Naive thymus-derived CD4-positive, alpha-beta T cell (primary cell): ENCODE data around the gene TRAF2. TPM values are rescaled to one million over a fixed set of nuclear protein-coding genes. Genes with fewer than 3 reads are reported as not detected.

Experiments used
- ATAC-seq: fragments of 150-1000 bp; cut with Tn5 transposase; 2 replicates; pipeline ENCODE4 v1.10.0; 2021; ENCODE audit warnings: mild to moderate bottlenecking, moderate library complexity
- CTCF ChIA-PET: fragments of 350-600 bp; sonication (Branson Sonifier 250); formaldehyde crosslinking; loops from one replicate; lab custom pipeline; 2021; ENCODE audit warnings: antibody characterized with exemption; lab: Charles Lee
- POLR2A ChIA-PET: fragments of 350-600 bp; sonication (Branson Sonifier 250); formaldehyde crosslinking; loops from one replicate; lab custom pipeline; 2021; ENCODE audit warnings: antibody characterized with exemption, inconsistent platforms; lab: Charles Lee
- DNase-seq, 9 donors: peaks; one replicate each; pipeline versions ENCODE4 v3.0.0 to v3.0.0-alpha.2; 2020 to 2022; ENCODE audit warnings: mixed read lengths in 1 of 9
- H3K27ac ChIP-seq: one replicate; pipeline ENCODE4 v1.7.0; 2013; ENCODE audit warnings: mild to moderate bottlenecking, low read depth, low read length, moderate library complexity
- H3K27me3 ChIP-seq, 2 donors: one replicate each; pipeline ENCODE4 v1.7.0; 2013; ENCODE audit warnings: low read length in 2 of 2, mild to moderate bottlenecking in 2 of 2, moderate library complexity in 2 of 2; ENCODE audit not compliant: control insufficient read depth in 2 of 2, insufficient read depth in 2 of 2
- H3K36me3 ChIP-seq, 3 experiments: 1 replicate in 2 of 3; 2 replicates in 1 of 3; pipeline ENCODE4 v1.7.0; 2013; ENCODE audit warnings: low read length in 3 of 3, mild to moderate bottlenecking in 3 of 3, moderate library complexity in 1 of 3; ENCODE audit not compliant: insufficient read depth in 3 of 3, control insufficient read depth in 2 of 3
- H3K4me1 ChIP-seq, 2 donors: one replicate each; pipeline ENCODE4 v1.7.0; 2013; ENCODE audit warnings: low read length in 2 of 2, mild to moderate bottlenecking in 2 of 2, moderate library complexity in 1 of 2; ENCODE audit not compliant: control insufficient read depth in 2 of 2, insufficient read depth in 2 of 2
- H3K4me3 ChIP-seq: 2 replicates; pipeline ENCODE4 v1.7.0; 2013; ENCODE audit warnings: mild to moderate bottlenecking, low read length
- H3K9me3 ChIP-seq, 3 experiments: 1 replicate in 2 of 3; 2 replicates in 1 of 3; pipeline ENCODE4 v1.7.0; 2013; ENCODE audit warnings: low read length in 3 of 3; ENCODE audit not compliant: control insufficient read depth in 2 of 3
- H3K27ac Mint-ChIP-seq, 9 donors: one replicate each; pipeline ENCODE4 v1.8.0; 2020 to 2022; ENCODE audit warnings: mixed read lengths in 9 of 9, mild to moderate bottlenecking in 8 of 9, moderate library complexity in 5 of 9, inconsistent platforms in 2 of 9
- H3K27me3 Mint-ChIP-seq, 5 donors: one replicate each; pipeline ENCODE4 v1.8.0; 2021 to 2022; ENCODE audit warnings: mixed read lengths in 5 of 5, mild to moderate bottlenecking in 1 of 5
- H3K36me3 Mint-ChIP-seq, 5 donors: one replicate each; pipeline ENCODE4 v1.8.0; 2020 to 2022; ENCODE audit warnings: mixed read lengths in 5 of 5, mild to moderate bottlenecking in 3 of 5, inconsistent platforms in 1 of 5
- H3K4me1 Mint-ChIP-seq, 7 donors: one replicate each; pipeline ENCODE4 v1.8.0; 2020 to 2022; ENCODE audit warnings: mixed read lengths in 7 of 7, mild to moderate bottlenecking in 3 of 7, inconsistent platforms in 1 of 7
- H3K4me3 Mint-ChIP-seq, 10 donors: one replicate each; pipeline ENCODE4 v1.8.0; 2020 to 2022; ENCODE audit warnings: mild to moderate bottlenecking in 10 of 10, mixed read lengths in 10 of 10, moderate library complexity in 6 of 10, inconsistent platforms in 2 of 10
- H3K9me3 Mint-ChIP-seq, 11 donors: one replicate each; pipeline ENCODE4 v1.8.0; 2020 to 2022; ENCODE audit warnings: mixed read lengths in 11 of 11, mild to moderate bottlenecking in 4 of 11, inconsistent platforms in 1 of 11, moderate library complexity in 1 of 11
- intact Hi-C, 2 donors: fragments of 100-400 bp; cut with micrococcal nuclease; formaldehyde crosslinking; loops; one replicate each; pipeline ENCODE4 v1.15.1; 2023
- polyA plus RNA-seq, 2 donors: library from polyadenylated mRNA; unstranded; fragments of 300-500 nt; fragmentation: Illumina TruSeq; gene quantifications; one replicate each; pipeline ENCODE4 v1.2.3, GENCODE V29; 2021
- total RNA-seq, 6 experiments: library from RNA in 5 of 6; stranded (reverse) in 5 of 6; gene quantifications; 1 replicate in 5 of 6; 2 replicates in 1 of 6; pipeline ENCODE4 v1.2.3 and lab custom pipeline; 2021 to 2026

Gene TRAF2
- total and polyA plus RNA-seq, 7 experiments from 2014 or later, result 11.9 to 72.8 (median 29.1) TPM

DNA sequence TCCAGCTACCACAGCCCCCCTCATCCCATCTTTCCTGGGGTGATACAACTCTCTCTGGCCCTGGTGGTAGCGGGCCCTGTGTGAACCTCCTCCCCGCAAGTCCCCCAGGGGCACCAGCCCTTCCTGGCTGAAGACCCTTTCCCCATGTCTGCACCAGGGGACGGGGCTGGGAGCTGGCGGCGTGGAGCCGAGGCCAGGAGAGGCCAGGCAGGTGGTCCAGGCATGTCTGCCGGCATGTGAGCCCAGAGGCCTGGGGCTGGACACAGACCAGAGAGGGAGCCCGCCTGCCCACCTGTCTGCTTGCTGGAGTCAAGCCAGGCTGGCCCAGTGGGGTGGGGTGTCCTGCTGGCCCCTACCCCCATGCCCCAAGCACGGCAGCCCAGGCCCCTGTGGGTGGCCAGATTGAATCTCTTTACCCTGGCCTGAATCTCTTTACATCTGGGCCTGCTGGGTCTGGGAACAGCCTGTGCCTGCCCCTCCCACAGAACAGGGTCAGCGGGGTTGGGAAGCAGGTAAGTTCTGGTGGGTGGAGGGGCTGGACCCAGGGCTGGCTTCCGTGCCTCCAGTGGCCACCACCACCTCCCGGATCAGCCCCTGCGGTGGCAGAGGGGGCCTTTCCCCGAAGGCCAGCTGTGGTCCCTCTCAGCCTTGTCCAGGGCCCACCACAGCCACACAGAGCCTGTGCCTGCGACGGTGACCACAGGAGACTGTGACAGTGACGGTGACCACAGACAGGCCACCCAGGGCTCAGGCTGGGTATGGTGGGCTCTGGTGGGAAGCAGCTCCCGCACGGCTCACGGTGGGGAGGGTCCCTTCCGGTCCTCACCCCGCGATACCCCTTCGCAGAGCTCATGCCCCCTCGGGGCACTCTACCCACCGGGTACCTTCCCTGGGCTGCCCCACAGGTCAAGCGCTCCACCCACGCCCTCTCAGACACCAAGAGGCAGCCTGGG lies 72.9 kb downstream of the TRAF2 start:
- Histone ChIP-seq H3K9me3 (no peaks in the 10 kb centered on the region), H3K27ac (no peak overlapping the region), H3K4me1 (peaks cover 0 to 51% of the 10 kb centered on the region in 2 donors), H3K4me3 (no peak overlapping the region), H3K36me3 (no peaks in the 10 kb centered on the region), H3K27me3 (no peaks in the 10 kb centered on the region)
- no peak overlapping the region for H3K4me3 Mint-ChIP-seq
- peaks cover 0 to 16% (median 11%) of the 10 kb centered on the region in 7 donors for H3K4me1 Mint-ChIP-seq
- CTCF ChIA-PET, result no interaction called here
- ATAC-seq (no peak), DNase-seq (no peak)
- H3K9me3 Mint-ChIP-seq, result peaks cover 0 to 7% (median 0%) of the 10 kb centered on the region in 11 donors
- no peak overlapping the region for H3K27ac Mint-ChIP-seq
- intact Hi-C loops, result no loop called here
- no peaks in the 10 kb centered on the region for H3K36me3 Mint-ChIP-seq
- H3K27me3 Mint-ChIP-seq, result no peaks in the 10 kb centered on the region
- POLR2A ChIA-PET, result interaction anchor here (0.9 to 1.1 kb wide), 3 partner anchors 8 to 152 kb away, joined by 3 to 4 read pairs (median 4); no protein-coding TSS in a partner anchor

DNA sequence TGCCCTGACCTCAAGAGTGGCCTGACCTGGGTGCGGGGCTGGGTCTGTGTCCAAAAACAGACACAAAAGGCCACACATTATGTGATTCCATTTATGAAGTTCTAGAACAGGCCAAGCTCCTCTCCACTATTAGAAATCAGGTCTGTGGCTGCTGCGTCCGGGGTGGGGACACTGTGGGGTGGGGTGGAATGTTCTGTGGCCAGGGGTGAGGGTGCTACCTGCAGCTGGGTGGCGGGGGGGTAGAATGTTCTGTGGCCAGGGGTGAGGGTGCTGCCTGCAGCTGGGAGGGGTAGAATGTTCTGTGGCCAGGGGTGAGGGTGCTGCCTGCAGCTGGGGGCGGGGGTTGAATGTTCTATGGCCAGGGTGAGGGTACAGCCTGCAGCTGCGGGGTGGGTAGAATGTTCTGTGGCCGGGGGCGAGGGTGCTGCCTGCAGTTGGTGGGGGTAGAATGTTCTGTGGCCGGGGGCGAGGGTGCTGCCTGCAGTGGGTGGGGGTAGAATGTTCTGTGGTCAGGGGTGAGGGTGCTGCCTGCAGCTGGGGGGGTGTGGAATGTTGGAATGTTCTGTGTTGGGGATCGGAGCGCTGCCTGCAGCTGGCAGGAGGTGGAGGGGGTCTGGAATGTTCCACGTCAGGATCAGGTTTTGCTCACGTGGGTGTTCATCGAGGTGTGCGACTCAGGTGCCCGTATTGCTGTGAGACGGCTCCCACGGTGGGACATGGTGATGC lies 74.1 kb downstream of the TRAF2 start:
- intact Hi-C loops, result no loop called here
- POLR2A ChIA-PET, result interaction anchor here (0.9 kb wide), 2 partner anchors 9 to 151 kb away, joined by 3 to 4 read pairs; no protein-coding TSS in a partner anchor
- no peaks in the 10 kb centered on the region for H3K36me3 ChIP-seq
- Mint-ChIP-seq H3K4me3 (peak overlapping the region in 5 of 10 donors; percentile 13 to 66 (median 32)), H3K4me1 (peaks cover 0 to 22% (median 15%) of the 10 kb centered on the region in 7 donors), H3K9me3 (peaks cover 0 to 7% (median 0%) of the 10 kb centered on the region in 11 donors), H3K27ac (peak overlapping the region in 4 of 9 donors; percentile 67 to 78 (median 70)), H3K27me3 (peaks cover 0 to 3% (median 0%) of the 10 kb centered on the region in 5 donors), H3K36me3 (no peaks in the 10 kb centered on the region)
- H3K9me3 ChIP-seq, result no peaks in the 10 kb centered on the region
- H3K4me1 ChIP-seq, result peaks cover 1 to 62% of the 10 kb centered on the region in 2 donors
- DNase-seq, result no peak
- H3K27ac ChIP-seq, result no peak overlapping the region
- peak; percentile 75 for ATAC-seq
- CTCF ChIA-PET, result no interaction called here
- H3K27me3 ChIP-seq, result no peaks in the 10 kb centered on the region
- no peak overlapping the region for H3K4me3 ChIP-seq

- H3K27me3 ChIP-seq, result no peaks in the 10 kb centered on the region
- ATAC-seq (no peak), DNase-seq (no peak)
- H3K9me3 Mint-ChIP-seq, result peaks cover 0 to 7% (median 0%) of the 10 kb centered on the region in 11 donors
- H3K27ac ChIP-seq, result no peak overlapping the region
- H3K36me3 Mint-ChIP-seq, result no peaks in the 10 kb centered on the region
- H3K4me1 Mint-ChIP-seq, result peaks cover 0 to 26% (median 20%) of the 10 kb centered on the region in 7 donors
- H3K4me1 ChIP-seq, result peaks cover 7 to 66% of the 10 kb centered on the region in 2 donors
- ChIA-PET CTCF (no interaction called here), POLR2A (no interaction called here)
- intact Hi-C loops, result no loop called here
- H3K9me3 ChIP-seq, result no peaks in the 10 kb centered on the region
- no peak overlapping the region for H3K4me3 ChIP-seq
- no peak overlapping the region for H3K27ac Mint-ChIP-seq
- H3K4me3 Mint-ChIP-seq, result no peak overlapping the region
- peaks cover 0 to 6% (median 0%) of the 10 kb centered on the region in 5 donors for H3K27me3 Mint-ChIP-seq
- no peaks in the 10 kb centered on the region for H3K36me3 ChIP-seq
These were observed 74.6 kb downstream of the TRAF2 start for GRCh38 chr9:136960938-136961275.

- Histone ChIP-seq H3K4me1 (peaks cover 12 to 72% of the 10 kb centered on the region in 2 donors), H3K9me3 (no peaks in the 10 kb centered on the region), H3K27ac (no peak overlapping the region), H3K36me3 (no peaks in the 10 kb centered on the region), H3K27me3 (no peaks in the 10 kb centered on the region), H3K4me3 (no peak overlapping the region)
- no peaks in the 10 kb centered on the region for H3K36me3 Mint-ChIP-seq
- ATAC-seq, result no peak
- H3K27ac Mint-ChIP-seq, result no peak overlapping the region
- peaks cover 0 to 32% (median 25%) of the 10 kb centered on the region in 7 donors for H3K4me1 Mint-ChIP-seq
- DNase-seq, result no peak
- H3K4me3 Mint-ChIP-seq, result no peak overlapping the region
- H3K9me3 Mint-ChIP-seq, result peaks cover 0 to 4% (median 0%) of the 10 kb centered on the region in 11 donors
- ChIA-PET POLR2A (interaction anchor here (0.9 kb wide), 1 partner anchor 12 kb away, joined by 3 read pairs; no protein-coding TSS in a partner anchor), CTCF (no interaction called here)
- H3K27me3 Mint-ChIP-seq, result peaks cover 0 to 6% (median 0%) of the 10 kb centered on the region in 5 donors
- intact Hi-C loops, result no loop called here
These were observed 75.2 kb downstream of the TRAF2 start for GRCh38 chr9:136961279-136962065.

- no peak overlapping the region for H3K4me3 Mint-ChIP-seq
- Histone ChIP-seq H3K4me3 (no peak overlapping the region), H3K36me3 (no peaks in the 10 kb centered on the region), H3K27ac (no peak overlapping the region), H3K27me3 (no peaks in the 10 kb centered on the region), H3K9me3 (no peaks in the 10 kb centered on the region), H3K4me1 (peaks cover 12 to 72% of the 10 kb centered on the region in 2 donors)
- H3K4me1 Mint-ChIP-seq, result peaks cover 0 to 35% (median 26%) of the 10 kb centered on the region in 7 donors
- H3K9me3 Mint-ChIP-seq, result no peaks in the 10 kb centered on the region
- POLR2A ChIA-PET, result interaction anchor here (0.9 kb wide), 1 partner anchor 11 kb away, joined by 3 read pairs; no protein-coding TSS in a partner anchor
- CTCF ChIA-PET, result interaction anchor here (0.6 kb wide), 1 partner anchor 59 kb away, joined by 3 read pairs; no protein-coding TSS in a partner anchor
- no peak overlapping the region for H3K27ac Mint-ChIP-seq
- H3K27me3 Mint-ChIP-seq, result peaks cover 0 to 6% (median 0%) of the 10 kb centered on the region in 5 donors
- no peaks in the 10 kb centered on the region for H3K36me3 Mint-ChIP-seq
- DNase-seq, result no peak
- ATAC-seq, result no peak
- intact Hi-C loops, result no loop called here
These were observed 75.8 kb downstream of the TRAF2 start for GRCh38 chr9:136962163-136962562.
